ENCODE results near the gene TFF2.

The TFF2 gene

DNA sequence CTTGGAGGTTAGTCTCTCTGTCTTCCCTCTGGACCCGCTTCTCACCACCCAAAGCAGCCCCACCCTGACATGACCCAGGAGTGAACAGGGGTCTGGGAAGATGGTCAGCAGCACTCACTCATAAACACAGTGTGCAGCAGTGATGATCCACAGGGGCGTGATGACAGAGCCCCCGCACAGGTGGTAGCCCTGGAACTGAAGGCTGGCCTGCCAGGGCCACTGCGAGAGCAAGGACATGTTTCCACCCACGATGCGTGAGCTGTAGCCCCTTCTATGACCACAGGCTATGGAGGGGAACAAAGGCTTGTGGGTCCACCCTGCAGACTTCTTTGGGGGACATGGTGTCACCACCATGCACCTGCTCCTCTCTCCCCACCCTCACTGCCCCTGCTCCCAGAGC lies 32.1 kb upstream of the TFF2 start (continued):
- TF ChIP-seq, protein P1, sequence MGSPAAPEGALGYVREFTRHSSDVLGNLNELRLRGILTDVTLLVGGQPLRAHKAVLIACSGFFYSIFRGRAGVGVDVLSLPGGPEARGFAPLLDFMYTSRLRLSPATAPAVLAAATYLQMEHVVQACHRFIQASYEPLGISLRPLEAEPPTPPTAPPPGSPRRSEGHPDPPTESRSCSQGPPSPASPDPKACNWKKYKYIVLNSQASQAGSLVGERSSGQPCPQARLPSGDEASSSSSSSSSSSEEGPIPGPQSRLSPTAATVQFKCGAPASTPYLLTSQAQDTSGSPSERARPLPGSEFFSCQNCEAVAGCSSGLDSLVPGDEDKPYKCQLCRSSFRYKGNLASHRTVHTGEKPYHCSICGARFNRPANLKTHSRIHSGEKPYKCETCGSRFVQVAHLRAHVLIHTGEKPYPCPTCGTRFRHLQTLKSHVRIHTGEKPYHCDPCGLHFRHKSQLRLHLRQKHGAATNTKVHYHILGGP (tag by site-specific recombination; IDR thresholded peaks at IDR 0.05), result no peak
- TF ChIP-seq, protein P2, sequence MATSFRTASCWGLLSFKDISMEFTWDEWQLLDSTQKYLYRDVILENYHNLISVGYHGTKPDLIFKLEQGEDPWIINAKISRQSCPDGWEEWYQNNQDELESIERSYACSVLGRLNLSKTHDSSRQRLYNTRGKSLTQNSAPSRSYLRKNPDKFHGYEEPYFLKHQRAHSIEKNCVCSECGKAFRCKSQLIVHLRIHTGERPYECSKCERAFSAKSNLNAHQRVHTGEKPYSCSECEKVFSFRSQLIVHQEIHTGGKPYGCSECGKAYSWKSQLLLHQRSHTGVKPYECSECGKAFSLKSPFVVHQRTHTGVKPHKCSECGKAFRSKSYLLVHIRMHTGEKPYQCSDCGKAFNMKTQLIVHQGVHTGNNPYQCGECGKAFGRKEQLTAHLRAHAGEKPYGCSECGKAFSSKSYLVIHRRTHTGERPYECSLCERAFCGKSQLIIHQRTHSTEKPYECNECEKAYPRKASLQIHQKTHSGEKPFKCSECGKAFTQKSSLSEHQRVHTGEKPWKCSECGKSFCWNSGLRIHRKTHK (tag by site-specific recombination; IDR thresholded peaks at IDR 0.05), result no peak
- no peak for TF ChIP-seq KLF8 (tag by site-specific recombination; IDR thresholded peaks at IDR 0.05)
- TF ChIP-seq, protein P3, sequence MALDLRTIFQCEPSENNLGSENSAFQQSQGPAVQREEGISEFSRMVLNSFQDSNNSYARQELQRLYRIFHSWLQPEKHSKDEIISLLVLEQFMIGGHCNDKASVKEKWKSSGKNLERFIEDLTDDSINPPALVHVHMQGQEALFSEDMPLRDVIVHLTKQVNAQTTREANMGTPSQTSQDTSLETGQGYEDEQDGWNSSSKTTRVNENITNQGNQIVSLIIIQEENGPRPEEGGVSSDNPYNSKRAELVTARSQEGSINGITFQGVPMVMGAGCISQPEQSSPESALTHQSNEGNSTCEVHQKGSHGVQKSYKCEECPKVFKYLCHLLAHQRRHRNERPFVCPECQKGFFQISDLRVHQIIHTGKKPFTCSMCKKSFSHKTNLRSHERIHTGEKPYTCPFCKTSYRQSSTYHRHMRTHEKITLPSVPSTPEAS (tag by site-specific recombination; IDR thresholded peaks at IDR 0.05), result no peak
- TF ChIP-seq ZNF433 (tag by site-specific recombination; IDR thresholded peaks at IDR 0.05; ENCODE audit: low read depth), result no peak
- TF ChIP-seq, protein P4, sequence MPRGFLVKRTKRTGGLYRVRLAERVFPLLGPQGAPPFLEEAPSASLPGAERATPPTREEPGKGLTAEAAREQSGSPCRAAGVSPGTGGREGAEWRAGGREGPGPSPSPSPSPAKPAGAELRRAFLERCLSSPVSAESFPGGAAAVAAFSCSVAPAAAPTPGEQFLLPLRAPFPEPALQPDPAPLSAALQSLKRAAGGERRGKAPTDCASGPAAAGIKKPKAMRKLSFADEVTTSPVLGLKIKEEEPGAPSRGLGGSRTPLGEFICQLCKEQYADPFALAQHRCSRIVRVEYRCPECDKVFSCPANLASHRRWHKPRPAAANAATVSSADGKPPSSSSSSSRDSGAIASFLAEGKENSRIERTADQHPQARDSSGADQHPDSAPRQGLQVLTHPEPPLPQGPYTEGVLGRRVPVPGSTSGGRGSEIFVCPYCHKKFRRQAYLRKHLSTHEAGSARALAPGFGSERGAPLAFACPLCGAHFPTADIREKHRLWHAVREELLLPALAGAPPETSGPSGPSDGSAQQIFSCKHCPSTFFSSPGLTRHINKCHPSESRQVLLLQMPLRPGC (tag by site-specific recombination; IDR thresholded peaks at IDR 0.05), result no peak
- TF ChIP-seq ZBTB20 (tag by site-specific recombination; IDR thresholded peaks at IDR 0.05), result no peak
- TF ChIP-seq ZNF677 (tag by site-specific recombination; IDR thresholded peaks at IDR 0.05), result no peak

DNA sequence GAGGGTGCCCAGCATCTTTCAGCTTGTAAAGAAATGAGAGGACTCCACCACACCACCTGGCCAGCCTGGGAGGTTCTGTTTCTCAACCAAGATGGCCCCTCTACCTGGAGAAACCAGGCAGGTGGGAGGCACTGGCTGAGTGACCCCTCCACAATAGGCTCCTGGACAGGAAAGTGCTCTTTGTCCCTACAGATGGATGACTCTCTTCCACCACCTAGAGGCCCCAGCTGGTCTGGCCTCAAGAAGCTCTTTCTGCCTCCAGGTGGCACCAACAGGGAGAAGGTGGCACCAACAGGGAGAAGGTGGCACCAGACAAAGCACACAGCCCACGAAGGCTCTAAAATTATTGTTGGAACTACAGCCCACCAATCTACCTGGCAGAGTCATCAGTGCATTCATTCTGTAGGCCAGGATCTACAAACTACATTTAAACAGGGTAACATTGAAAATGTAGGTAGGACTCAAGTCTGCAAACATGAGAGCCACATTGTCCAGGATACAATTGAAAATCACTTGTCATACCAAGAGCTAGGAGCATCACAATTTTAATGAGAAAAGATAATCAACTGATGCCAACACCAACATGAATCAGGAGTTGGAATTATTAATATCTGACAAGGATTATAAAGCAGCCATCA lies 30.7 kb upstream of the TFF2 start:
- H3K9me3 ChIP-seq (ENCODE audit: control insufficient read depth, insufficient read depth, low read depth, low read length), result no peaks in the 10 kb centered on the region
- TF ChIP-seq, protein P5, sequence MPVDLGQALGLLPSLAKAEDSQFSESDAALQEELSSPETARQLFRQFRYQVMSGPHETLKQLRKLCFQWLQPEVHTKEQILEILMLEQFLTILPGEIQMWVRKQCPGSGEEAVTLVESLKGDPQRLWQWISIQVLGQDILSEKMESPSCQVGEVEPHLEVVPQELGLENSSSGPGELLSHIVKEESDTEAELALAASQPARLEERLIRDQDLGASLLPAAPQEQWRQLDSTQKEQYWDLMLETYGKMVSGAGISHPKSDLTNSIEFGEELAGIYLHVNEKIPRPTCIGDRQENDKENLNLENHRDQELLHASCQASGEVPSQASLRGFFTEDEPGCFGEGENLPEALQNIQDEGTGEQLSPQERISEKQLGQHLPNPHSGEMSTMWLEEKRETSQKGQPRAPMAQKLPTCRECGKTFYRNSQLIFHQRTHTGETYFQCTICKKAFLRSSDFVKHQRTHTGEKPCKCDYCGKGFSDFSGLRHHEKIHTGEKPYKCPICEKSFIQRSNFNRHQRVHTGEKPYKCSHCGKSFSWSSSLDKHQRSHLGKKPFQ (tag by site-specific recombination; IDR thresholded peaks at IDR 0.05), result no peak
- TF ChIP-seq, protein P6, sequence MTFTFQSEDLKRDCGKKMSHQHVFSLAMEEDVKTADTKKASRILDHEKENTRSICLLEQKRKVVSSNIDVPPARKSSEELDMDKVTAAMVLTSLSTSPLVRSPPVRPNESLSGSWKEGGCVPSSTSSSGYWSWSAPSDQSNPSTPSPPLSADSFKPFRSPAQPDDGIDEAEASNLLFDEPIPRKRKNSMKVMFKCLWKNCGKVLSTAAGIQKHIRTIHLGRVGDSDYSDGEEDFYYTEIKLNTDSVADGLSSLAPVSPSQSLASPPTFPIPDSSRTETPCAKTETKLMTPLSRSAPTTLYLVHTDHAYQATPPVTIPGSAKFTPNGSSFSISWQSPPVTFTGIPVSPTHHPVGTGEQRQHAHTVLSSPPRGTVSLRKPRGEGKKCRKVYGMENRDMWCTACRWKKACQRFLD (tag by site-specific recombination; IDR thresholded peaks at IDR 0.05), result no peak
- TF ChIP-seq ZNF311 (tag by site-specific recombination; IDR thresholded peaks at IDR 0.05; ENCODE audit: borderline replicate concordance), result no peak
- TF ChIP-seq, protein P7, sequence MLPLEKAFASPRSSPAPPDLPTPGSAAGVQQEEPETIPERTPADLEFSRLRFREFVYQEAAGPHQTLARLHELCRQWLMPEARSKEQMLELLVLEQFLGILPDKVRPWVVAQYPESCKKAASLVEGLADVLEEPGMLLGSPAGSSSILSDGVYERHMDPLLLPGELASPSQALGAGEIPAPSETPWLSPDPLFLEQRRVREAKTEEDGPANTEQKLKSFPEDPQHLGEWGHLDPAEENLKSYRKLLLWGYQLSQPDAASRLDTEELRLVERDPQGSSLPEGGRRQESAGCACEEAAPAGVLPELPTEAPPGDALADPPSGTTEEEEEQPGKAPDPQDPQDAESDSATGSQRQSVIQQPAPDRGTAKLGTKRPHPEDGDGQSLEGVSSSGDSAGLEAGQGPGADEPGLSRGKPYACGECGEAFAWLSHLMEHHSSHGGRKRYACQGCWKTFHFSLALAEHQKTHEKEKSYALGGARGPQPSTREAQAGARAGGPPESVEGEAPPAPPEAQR (tag by site-specific recombination; IDR thresholded peaks at IDR 0.05), result no peak
- TF ChIP-seq, protein P8, sequence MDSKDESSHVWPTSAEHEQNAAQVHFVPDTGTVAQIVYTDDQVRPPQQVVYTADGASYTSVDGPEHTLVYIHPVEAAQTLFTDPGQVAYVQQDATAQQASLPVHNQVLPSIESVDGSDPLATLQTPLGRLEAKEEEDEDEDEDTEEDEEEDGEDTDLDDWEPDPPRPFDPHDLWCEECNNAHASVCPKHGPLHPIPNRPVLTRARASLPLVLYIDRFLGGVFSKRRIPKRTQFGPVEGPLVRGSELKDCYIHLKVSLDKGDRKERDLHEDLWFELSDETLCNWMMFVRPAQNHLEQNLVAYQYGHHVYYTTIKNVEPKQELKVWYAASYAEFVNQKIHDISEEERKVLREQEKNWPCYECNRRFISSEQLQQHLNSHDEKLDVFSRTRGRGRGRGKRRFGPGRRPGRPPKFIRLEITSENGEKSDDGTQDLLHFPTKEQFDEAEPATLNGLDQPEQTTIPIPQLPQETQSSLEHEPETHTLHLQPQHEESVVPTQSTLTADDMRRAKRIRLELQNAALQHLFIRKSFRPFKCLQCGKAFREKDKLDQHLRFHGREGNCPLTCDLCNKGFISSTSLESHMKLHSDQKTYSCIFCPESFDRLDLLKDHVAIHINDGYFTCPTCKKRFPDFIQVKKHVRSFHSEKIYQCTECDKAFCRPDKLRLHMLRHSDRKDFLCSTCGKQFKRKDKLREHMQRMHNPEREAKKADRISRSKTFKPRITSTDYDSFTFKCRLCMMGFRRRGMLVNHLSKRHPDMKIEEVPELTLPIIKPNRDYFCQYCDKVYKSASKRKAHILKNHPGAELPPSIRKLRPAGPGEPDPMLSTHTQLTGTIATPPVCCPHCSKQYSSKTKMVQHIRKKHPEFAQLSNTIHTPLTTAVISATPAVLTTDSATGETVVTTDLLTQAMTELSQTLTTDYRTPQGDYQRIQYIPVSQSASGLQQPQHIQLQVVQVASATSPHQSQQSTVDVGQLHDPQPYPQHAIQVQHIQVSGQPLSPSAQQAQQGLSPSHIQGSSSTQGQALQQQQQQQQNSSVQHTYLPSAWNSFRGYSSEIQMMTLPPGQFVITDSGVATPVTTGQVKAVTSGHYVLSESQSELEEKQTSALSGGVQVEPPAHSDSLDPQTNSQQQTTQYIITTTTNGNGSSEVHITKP (tag by site-specific recombination; IDR thresholded peaks at IDR 0.05), result no peak
- TF ChIP-seq AEBP2 (tag by site-specific recombination; IDR thresholded peaks at IDR 0.05; ENCODE audit: borderline replicate concordance), result no peak
- TF ChIP-seq ZNF561 (tag by site-specific recombination; IDR thresholded peaks at IDR 0.05; ENCODE audit: borderline replicate concordance), result no peak
- CTCF ChIA-PET, result interaction anchor here (0.6 to 2.2 kb wide), 14 partner anchors 11 to 253 kb away, joined by 3 to 13 read pairs (median 4); partner anchors contain the start of gene UBASH3A
- H3K4me3 ChIP-seq (ENCODE audit: low read depth, low read length), result no peak overlapping the region
- POLR2A ChIA-PET, result no interaction called here
- no peaks in the 10 kb centered on the region for H3K36me3 ChIP-seq (ENCODE audit: control insufficient read depth in 2 of 2, insufficient read depth in 1 of 2, low read length in 2 of 2)
- H3K27ac ChIP-seq (ENCODE audit: extremely low read depth, low read depth, low read length), result no peak overlapping the region
- no peaks in the 10 kb centered on the region for H3K4me1 ChIP-seq (ENCODE audit: control insufficient read depth, insufficient read depth, low read length)

All from HEK293 (cell line).